Right lobe of liver (tissue), 4 donors: ENCODE measurements around the gene GABRR1.

Experiments
- CTCF ChIP-seq, 4 donors: fragments of 200-600 bp in 3 of 4; fragments of 450-650 bp in 1 of 4; IDR thresholded peaks; one replicate each; pipeline versions ENCODE4 v1.5.1 to v1.8.0; 2016 to 2022; ENCODE audit warnings: antibody characterized with exemption in 4 of 4, mild to moderate bottlenecking in 2 of 4
- POLR2A ChIP-seq: fragments of 450-650 bp; IDR thresholded peaks from one replicate; pipeline ENCODE4 v1.6.1; 2017; ENCODE audit warnings: antibody characterized with exemption, mild to moderate bottlenecking
- donor health status: DM: no; HTN: no; CAD: no.
- donor health status: DM: no; HTN: no; CAD: no.
- donor health status: DM: no; HTN: yes; CAD: no.

DNA sequence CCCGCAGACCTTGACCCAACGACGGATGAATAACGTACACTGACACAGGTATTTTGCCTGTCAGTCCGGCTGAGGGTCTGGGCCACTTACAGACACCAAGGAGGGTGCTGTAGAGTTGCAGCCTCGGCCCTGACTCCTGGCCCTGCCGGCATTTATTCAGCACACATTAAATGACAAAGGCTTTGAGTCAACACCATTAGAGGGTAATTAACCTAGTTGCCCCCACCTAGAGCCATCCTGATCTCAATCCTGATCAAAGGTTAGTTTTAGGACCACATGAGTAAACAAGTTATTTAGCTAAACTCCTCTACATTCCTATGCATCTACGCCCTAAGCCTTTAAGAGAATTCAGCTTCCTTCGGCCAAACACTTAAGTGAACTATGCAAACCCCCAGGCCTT, 83.2 kb downstream of the GABRR1 start:
- no peak for TF ChIP-seq POLR2A
- no peak for TF ChIP-seq CTCF (IDR thresholded peaks at IDR 0.05)
